ENCODE data around the gene GTSE1. TPM values are rescaled to one million over a fixed set of nuclear protein-coding genes. Genes with fewer than 3 reads are reported as not detected.
"Not testable (repeated sequence)": the region's sequence is repeated elsewhere in the genome, so short reads cannot be mapped to it uniquely, and the experiment has no call there.

GTSE1 gene
- total RNA-seq, 1 donor from 2014 or later: 0.26 TPM

DNA sequence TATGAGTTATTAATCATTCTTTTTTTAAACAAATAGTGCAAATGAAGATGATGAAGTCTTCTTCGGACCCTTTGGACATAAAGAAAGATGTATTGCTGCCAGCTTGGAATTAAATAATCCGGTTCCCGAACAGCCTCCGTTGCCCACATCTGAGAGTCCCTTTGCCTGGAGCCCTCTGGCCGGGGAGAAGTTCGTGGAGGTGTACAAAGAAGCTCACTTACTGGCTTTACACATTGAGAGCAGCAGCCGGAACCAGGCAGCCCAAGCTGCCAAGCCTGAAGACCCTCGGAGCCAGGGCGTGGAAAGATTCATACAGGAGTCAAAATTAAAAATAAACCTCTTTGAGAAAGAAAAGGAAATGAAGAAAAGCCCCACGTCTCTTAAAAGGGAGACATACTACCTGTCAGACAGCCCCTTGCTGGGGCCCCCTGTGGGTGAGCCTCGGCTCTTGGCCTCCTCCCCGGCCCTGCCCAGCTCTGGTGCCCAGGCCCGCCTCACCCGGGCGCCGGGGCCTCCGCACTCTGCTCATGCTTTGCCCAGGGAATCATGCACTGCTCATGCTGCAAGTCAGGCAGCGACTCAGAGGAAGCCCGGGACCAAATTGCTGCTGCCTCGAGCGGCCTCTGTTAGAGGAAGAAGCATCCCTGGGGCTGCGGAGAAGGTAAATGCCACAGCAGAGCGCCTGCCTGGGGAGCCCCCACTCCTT, 11.8 kb downstream of the GTSE1 start:
- DNase-seq (ENCODE audit: low read depth): no peak
- TF ChIP-seq, protein P1, sequence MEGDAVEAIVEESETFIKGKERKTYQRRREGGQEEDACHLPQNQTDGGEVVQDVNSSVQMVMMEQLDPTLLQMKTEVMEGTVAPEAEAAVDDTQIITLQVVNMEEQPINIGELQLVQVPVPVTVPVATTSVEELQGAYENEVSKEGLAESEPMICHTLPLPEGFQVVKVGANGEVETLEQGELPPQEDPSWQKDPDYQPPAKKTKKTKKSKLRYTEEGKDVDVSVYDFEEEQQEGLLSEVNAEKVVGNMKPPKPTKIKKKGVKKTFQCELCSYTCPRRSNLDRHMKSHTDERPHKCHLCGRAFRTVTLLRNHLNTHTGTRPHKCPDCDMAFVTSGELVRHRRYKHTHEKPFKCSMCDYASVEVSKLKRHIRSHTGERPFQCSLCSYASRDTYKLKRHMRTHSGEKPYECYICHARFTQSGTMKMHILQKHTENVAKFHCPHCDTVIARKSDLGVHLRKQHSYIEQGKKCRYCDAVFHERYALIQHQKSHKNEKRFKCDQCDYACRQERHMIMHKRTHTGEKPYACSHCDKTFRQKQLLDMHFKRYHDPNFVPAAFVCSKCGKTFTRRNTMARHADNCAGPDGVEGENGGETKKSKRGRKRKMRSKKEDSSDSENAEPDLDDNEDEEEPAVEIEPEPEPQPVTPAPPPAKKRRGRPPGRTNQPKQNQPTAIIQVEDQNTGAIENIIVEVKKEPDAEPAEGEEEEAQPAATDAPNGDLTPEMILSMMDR (IDR thresholded peaks at IDR 0.05; ENCODE audit: insufficient read depth, low read length, severe bottlenecking): no peak

DNA sequence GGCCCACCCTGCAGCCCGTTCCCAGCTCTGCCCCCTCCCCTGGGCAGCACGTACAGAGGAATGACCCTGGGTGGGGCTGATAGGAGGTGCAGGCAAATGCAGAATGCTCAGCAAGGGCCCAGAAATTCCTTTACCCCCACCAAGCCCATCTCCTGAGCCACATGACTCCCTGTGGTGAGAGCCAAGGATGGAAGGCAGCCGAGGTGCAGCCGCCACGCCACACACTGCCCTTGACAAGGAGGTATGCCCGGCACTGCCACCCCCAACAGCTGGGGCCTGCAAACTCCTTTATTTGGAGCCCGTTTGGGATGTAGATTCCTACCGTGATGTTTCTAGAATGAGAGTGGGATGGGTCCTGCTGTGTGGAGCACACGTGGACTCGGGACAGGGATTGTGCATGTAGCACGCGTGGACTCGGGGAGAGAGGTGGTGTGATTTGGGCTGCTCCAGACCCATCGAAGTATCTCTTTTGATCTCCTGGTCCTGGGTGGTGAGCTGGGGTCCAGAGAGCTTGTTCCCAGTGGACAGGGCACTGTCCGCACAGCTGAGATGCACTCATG, 12.9 kb downstream of the GTSE1 start:
- TF ChIP-seq, protein P1 (IDR thresholded peaks at IDR 0.05; ENCODE audit: insufficient read depth, low read length, severe bottlenecking): no peak
- no peak for DNase-seq (ENCODE audit: low read depth)
- Histone ChIP-seq H3K27me3 (ENCODE audit: control insufficient read depth, insufficient read depth, low read length) (no peaks in the 10 kb centered on the region), H3K4me3 (ENCODE audit: low read depth, low read length) (no peak overlapping the region), H3K36me3 (ENCODE audit: control insufficient read depth, insufficient read depth, low read length) (peaks cover 1% of the 10 kb centered on the region)
- FAIRE-seq: peak; percentile 89

More for the DNA sequence above, 11.8 kb downstream of the GTSE1 start:
- FAIRE-seq: no peak
- H3K36me3 ChIP-seq (ENCODE audit: control insufficient read depth, insufficient read depth, low read length): peaks cover 1% of the 10 kb centered on the region
- no peak overlapping the region for H3K4me3 ChIP-seq (ENCODE audit: low read depth, low read length)
- H3K27me3 ChIP-seq (ENCODE audit: control insufficient read depth, insufficient read depth, low read length): no peaks in the 10 kb centered on the region

GRCh38 chr22:46312056-46312455, 15.4 kb downstream of the GTSE1 start:
- DNase-seq (ENCODE audit: low read depth) (no peak), FAIRE-seq (no peak)
- TF ChIP-seq, protein P1 (IDR thresholded peaks at IDR 0.05; ENCODE audit: insufficient read depth, low read length, severe bottlenecking): no peak
- no peak overlapping the region for H3K4me3 ChIP-seq (ENCODE audit: low read depth, low read length)
- H3K27me3 ChIP-seq (ENCODE audit: control insufficient read depth, insufficient read depth, low read length): no peaks in the 10 kb centered on the region
- H3K36me3 ChIP-seq (ENCODE audit: control insufficient read depth, insufficient read depth, low read length): peaks cover 1% of the 10 kb centered on the region

- DNase-seq (ENCODE audit: low read depth); FAIRE-seq; H3K36me3 ChIP-seq (ENCODE audit: control insufficient read depth, insufficient read depth, low read length); H3K4me3 ChIP-seq (ENCODE audit: low read depth, low read length); H3K27me3 ChIP-seq (ENCODE audit: control insufficient read depth, insufficient read depth, low read length): not testable (repeated sequence)
These were observed 16.2 kb downstream of the GTSE1 start for GRCh38 chr22:46312848-46313247.

DNA sequence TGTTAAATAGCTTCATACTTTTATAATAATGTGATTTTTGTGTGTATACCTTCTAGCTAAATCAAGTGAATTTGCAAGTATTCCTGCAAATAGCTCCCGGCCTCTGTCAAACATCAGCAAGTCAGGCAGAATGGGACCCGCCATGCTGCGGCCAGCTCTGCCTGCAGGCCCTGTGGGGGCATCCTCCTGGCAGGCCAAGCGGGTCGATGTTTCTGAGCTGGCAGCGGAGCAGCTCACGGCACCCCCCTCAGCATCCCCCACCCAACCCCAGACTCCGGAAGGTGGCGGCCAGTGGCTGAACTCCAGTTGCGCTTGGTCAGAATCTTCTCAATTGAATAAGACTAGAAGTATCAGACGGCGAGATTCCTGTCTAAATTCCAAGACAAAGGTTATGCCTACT, 19.3 kb downstream of the GTSE1 start:
- FAIRE-seq: no peak
- H3K4me3 ChIP-seq (ENCODE audit: low read depth, low read length): no peak overlapping the region
- DNase-seq (ENCODE audit: low read depth): no peak
- H3K27me3 ChIP-seq (ENCODE audit: control insufficient read depth, insufficient read depth, low read length): no peaks in the 10 kb centered on the region
- peaks cover 8% of the 10 kb centered on the region for H3K36me3 ChIP-seq (ENCODE audit: control insufficient read depth, insufficient read depth, low read length)
- TF ChIP-seq, protein P1 (IDR thresholded peaks at IDR 0.05; ENCODE audit: insufficient read depth, low read length, severe bottlenecking): no peak

- peaks cover 9% of the 10 kb centered on the region for H3K36me3 ChIP-seq (ENCODE audit: control insufficient read depth, insufficient read depth, low read length)
- DNase-seq (ENCODE audit: low read depth): no peak
- no peak for FAIRE-seq
These were observed 21.0 kb downstream of the GTSE1 start for GRCh38 chr22:46317646-46318045.

More at GRCh38 chr22:46317646-46318045, 21.0 kb downstream of the GTSE1 start:
- TF ChIP-seq, protein P1 (IDR thresholded peaks at IDR 0.05; ENCODE audit: insufficient read depth, low read length, severe bottlenecking): no peak
- Histone ChIP-seq H3K4me3 (ENCODE audit: low read depth, low read length) (no peak overlapping the region), H3K27me3 (ENCODE audit: control insufficient read depth, insufficient read depth, low read length) (no peaks in the 10 kb centered on the region)
